ENCODE results near the gene KLHL36. TPM values are rescaled to one million over a fixed set of nuclear protein-coding genes. Genes with fewer than 3 reads are reported as not detected.

Gene KLHL36
- total RNA-seq, 1 experiment from 2014 or later = 36.7 TPM

DNA sequence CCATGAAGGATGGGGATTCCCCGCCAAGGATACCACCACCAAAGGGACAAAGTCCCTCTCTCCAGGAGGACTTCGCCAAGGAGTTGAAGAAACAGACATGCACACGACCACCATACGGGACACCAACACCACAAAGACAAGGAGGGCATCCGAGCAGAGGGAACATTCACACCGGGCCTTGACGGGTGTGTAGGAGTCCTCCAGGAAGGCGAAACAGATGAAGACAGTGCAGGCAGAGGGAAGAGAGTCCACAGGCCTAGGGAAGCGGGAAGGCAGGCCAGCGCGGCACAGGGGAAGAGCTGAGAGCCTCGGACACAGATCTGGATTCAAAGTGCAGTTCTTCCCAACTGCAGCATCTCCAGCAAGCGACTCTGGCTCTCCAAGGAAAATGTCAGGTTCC is 41.2 kb upstream of the KLHL36 start:
- H3K79me2 ChIP-seq (ENCODE audit: insufficient read depth, low read length) = peaks cover 5% of the 10 kb centered on the region; the same call in 1 of the 2 replicates
- H4K8ac ChIP-seq (replicated peaks; ENCODE audit: insufficient read length, low read depth, low read length) = no peak overlapping the region
- H3K4ac ChIP-seq (ENCODE audit: low read depth, low read length) = no peak overlapping the region
- H2AFZ ChIP-seq (ENCODE audit: low read length) = no peak overlapping the region
- TF ChIP-seq, protein P1, sequence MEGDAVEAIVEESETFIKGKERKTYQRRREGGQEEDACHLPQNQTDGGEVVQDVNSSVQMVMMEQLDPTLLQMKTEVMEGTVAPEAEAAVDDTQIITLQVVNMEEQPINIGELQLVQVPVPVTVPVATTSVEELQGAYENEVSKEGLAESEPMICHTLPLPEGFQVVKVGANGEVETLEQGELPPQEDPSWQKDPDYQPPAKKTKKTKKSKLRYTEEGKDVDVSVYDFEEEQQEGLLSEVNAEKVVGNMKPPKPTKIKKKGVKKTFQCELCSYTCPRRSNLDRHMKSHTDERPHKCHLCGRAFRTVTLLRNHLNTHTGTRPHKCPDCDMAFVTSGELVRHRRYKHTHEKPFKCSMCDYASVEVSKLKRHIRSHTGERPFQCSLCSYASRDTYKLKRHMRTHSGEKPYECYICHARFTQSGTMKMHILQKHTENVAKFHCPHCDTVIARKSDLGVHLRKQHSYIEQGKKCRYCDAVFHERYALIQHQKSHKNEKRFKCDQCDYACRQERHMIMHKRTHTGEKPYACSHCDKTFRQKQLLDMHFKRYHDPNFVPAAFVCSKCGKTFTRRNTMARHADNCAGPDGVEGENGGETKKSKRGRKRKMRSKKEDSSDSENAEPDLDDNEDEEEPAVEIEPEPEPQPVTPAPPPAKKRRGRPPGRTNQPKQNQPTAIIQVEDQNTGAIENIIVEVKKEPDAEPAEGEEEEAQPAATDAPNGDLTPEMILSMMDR (conservative IDR thresholded peaks at IDR 0.05) = no peak
- DNase-seq = no peak
- H3K4me1 ChIP-seq (ENCODE audit: insufficient read depth, low read length) = no peaks in the 10 kb centered on the region
- Mint-ChIP-seq H3K27me3 (ENCODE audit: low read depth) (no peaks in the 10 kb centered on the region), H3K36me3 (ENCODE audit: insufficient read depth in 1 of 3, low read depth in 3 of 3) (peaks cover 14 to 25% (median 16%) of the 10 kb centered on the region in 3 experiments), H3K9me3 (peaks cover 5 to 7% of the 10 kb centered on the region in 2 experiments; a peak in 3 of 5 replicates), H3K4me1 (peaks cover 16 to 22% of the 10 kb centered on the region in 2 experiments), H3K4me3 (no peak overlapping the region), H3K27ac (no peak overlapping the region)
- H2BK120ac ChIP-seq (ENCODE audit: low read depth, low read length, poor library complexity, severe bottlenecking) = no peak overlapping the region
- H3K23me2 ChIP-seq (ENCODE audit: insufficient read length, low read depth, low read length, poor library complexity, severe bottlenecking) = no peaks in the 10 kb centered on the region
- no peak overlapping the region for H2BK5ac ChIP-seq (ENCODE audit: insufficient read length, low read length)
- H3K23ac ChIP-seq (ENCODE audit: insufficient read length, low read depth, low read length) = no peak overlapping the region
- peaks cover 6% of the 10 kb centered on the region for H3K79me1 ChIP-seq (ENCODE audit: insufficient read depth, low read depth, low read length, poor library complexity, severe bottlenecking)
- no peak overlapping the region for H3K56ac ChIP-seq (ENCODE audit: insufficient read length, low read depth, low read length)
- H3K27ac ChIP-seq (ENCODE audit: insufficient read length, low read depth, low read length) = no peak overlapping the region
- H2BK12ac ChIP-seq (ENCODE audit: insufficient read length, low read depth, low read length) = no peak overlapping the region
- H4K5ac ChIP-seq (ENCODE audit: insufficient read length, low read depth, low read length) = no peak overlapping the region
- no peaks in the 10 kb centered on the region for H3K27me3 ChIP-seq (ENCODE audit: insufficient read depth, low read length)
- no peaks in the 10 kb centered on the region for H3K9me3 ChIP-seq (ENCODE audit: control insufficient read depth, low read depth, low read length)
- no peak overlapping the region for H3T11ph ChIP-seq (ENCODE audit: low read length)
- no peaks in the 10 kb centered on the region for H4K20me1 ChIP-seq (ENCODE audit: control insufficient read depth, insufficient read depth, insufficient read length)
- no peak overlapping the region for H2BK20ac ChIP-seq (ENCODE audit: low read depth, low read length, poor library complexity, severe bottlenecking)
- H3K18ac ChIP-seq (ENCODE audit: insufficient read length, low read depth, low read length) = no peak overlapping the region
- no peak overlapping the region for H3K4me2 ChIP-seq (ENCODE audit: insufficient read depth, insufficient read length, low read length)
- no peak overlapping the region for H3K14ac ChIP-seq (ENCODE audit: insufficient read depth, low read length)
- H2AK5ac ChIP-seq (ENCODE audit: insufficient read length, low read length) = no peak overlapping the region
- no peak overlapping the region for H2BK15ac ChIP-seq (ENCODE audit: low read depth, low read length)
- H4K91ac ChIP-seq (ENCODE audit: insufficient read length, low read depth, low read length) = no peak overlapping the region
- no peak overlapping the region for H3K9ac ChIP-seq (ENCODE audit: extremely low read depth, insufficient read length, low read length)
- no CpG with 5 or more reads among the region's 13 CpGs for WGBS (ENCODE audit: extremely low coverage, insufficient read length, low lambda C conversion rate)
